Upper lobe of left lung (tissue), 6 donors: Measurements from ENCODE around the gene BUB3. TPM values are rescaled to one million over a fixed set of nuclear protein-coding genes. Genes with fewer than 3 reads are reported as not detected.

Experiments used
- ATAC-seq, 2 donors: fragments of 200-7000 bp; cut with Tn5 transposase; one replicate each; pipeline ENCODE4 v1.9.1; 2022; ENCODE audit warnings: mild to moderate bottlenecking in 2 of 2, moderate library complexity in 2 of 2; ENCODE audit not compliant: low FRiP score in 2 of 2
- DNase-seq, 2 donors: peaks; one replicate each; pipeline ENCODE4 v3.0.0-alpha.2; 2019 to 2020
- H3K27ac ChIP-seq, 4 donors: fragments of 200-600 bp; sonication (generic); one replicate each; pipeline ENCODE4 v1.5.1; 2016 to 2019
- H3K27me3 ChIP-seq, 4 donors: fragments of 200-600 bp; sonication (generic); one replicate each; pipeline ENCODE4 v1.5.1; 2017 to 2019
- H3K36me3 ChIP-seq, 4 donors: fragments of 200-600 bp; sonication (generic); one replicate each; pipeline ENCODE4 v1.5.1; 2016 to 2019
- H3K4me1 ChIP-seq, 4 donors: fragments of 200-600 bp; sonication (generic); one replicate each; pipeline ENCODE4 v1.5.1; 2018 to 2019
- H3K4me3 ChIP-seq, 4 donors: fragments of 200-600 bp; sonication (generic); one replicate each; pipeline ENCODE4 v1.5.1; 2017 to 2019; ENCODE audit warnings: mild to moderate bottlenecking in 2 of 4, moderate library complexity in 1 of 4
- H3K9me3 ChIP-seq, 4 donors: fragments of 200-600 bp; sonication (generic); one replicate each; pipeline ENCODE4 v1.5.1; 2018 to 2019
- CTCF ChIP-seq, 6 experiments: fragments of 450-650 bp in 4 of 6; fragments of 200-600 bp in 2 of 6; sonication (generic) in 2 of 6; IDR thresholded peaks; one replicate each; pipeline ENCODE4 v1.5.1; 2016 to 2019; ENCODE audit warnings: antibody characterized with exemption in 6 of 6
- EP300 ChIP-seq, 4 donors: sonication (generic); formaldehyde crosslinking; IDR thresholded peaks; one replicate each; pipeline ENCODE4 v1.5.1; 2017; ENCODE audit warnings: antibody characterized with exemption in 4 of 4, control low read depth in 2 of 4
- POLR2A ChIP-seq, 4 donors: fragments of 450-650 bp; IDR thresholded peaks; one replicate each; pipeline ENCODE4 v1.5.1; 2016 to 2017; ENCODE audit warnings: antibody characterized with exemption in 4 of 4, mild to moderate bottlenecking in 2 of 4
- POLR2AphosphoS5 ChIP-seq, 2 donors: sonication (generic); formaldehyde crosslinking; IDR thresholded peaks; one replicate each; pipeline ENCODE4 v1.5.1; 2017; ENCODE audit warnings: antibody characterized with exemption in 2 of 2
- WGBS, 2 donors: methylation state at CpG; one replicate each; pipeline ENCODE4 v1.1.5; 2017 to 2018; 5-methylcytosine and 5-hydroxymethylcytosine counted together
- total RNA-seq, 6 donors: library from RNA; depleted of rRNA in 4 of 6; stranded (reverse); fragments of >200 nt in 4 of 6; gene quantifications; one replicate each; pipeline versions ENCODE4 v1.1.0 to v1.2.1, GENCODE V29; 2016 to 2021
- donor health status: DM: no; HTN: no; CAD: no; lungs with moderate emphysema.
- donor health status: DM: no; HTN: yes; CAD: no; lungs with severe emphysema.

Gene BUB3
- total RNA-seq, 6 donors from 2014 or later: 41.0 to 138 (median 52.4) TPM

DNA sequence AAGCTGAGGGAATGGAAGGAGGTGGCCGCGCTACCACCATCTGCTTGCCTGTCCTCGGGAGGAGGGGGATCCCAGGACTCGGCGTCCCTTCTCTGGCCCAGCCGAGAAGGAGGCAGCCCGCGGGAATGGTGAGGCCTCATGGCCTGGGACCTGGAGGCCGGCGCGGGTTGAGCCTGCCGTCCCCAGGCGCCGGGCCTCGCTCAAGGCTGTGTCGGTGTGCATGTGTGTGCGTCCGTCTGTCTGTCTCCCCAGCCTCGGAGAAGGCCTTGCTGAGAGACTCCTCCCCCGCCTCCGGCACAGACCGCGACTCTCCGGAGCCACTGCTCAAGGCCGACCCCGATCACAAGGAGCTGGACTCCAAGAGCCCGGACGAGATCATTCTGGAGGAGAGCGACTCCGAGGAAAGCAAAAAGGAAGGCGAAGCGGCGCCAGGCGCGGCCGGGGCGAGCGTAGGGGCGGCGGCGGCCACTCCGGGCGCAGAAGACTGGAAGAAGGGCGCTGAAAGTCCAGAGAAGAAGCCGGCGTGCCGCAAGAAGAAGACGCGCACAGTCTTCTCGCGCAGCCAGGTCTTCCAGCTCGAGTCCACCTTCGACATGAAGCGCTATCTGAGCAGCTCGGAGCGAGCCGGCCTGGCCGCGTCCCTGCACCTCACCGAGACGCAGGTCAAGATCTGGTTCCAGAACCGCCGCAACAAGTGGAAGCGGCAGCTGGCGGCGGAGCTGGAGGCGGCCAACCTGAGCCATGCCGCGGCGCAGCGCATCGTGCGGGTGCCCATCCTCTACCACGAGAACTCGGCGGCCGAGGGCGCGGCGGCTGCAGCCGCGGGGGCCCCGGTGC lies 17.2 kb upstream of the BUB3 start:
- DNase-seq: peak in 1 of 2 donors; percentile 85
- Histone ChIP-seq H3K27me3 (peaks cover 0 to 96% (median 67%) of the 10 kb centered on the region in 4 donors), H3K27ac (no peak overlapping the region), H3K36me3 (no peaks in the 10 kb centered on the region), H3K4me1 (peaks cover 46 to 76% (median 63%) of the 10 kb centered on the region in 4 donors), H3K4me3 (peak overlapping the region in 2 of 4 donors; percentile 41 to 50), H3K9me3 (no peaks in the 10 kb centered on the region)
- 2 to 4% methylated on average over 24 to 76 of the region's 83 CpGs for WGBS, 2 donors
- no peak for ATAC-seq
- no peak for TF ChIP-seq POLR2AphosphoS5 (IDR thresholded peaks at IDR 0.05)
- no peak for TF ChIP-seq EP300 (IDR thresholded peaks at IDR 0.05)
- TF ChIP-seq CTCF (IDR thresholded peaks at IDR 0.05): no peak
- no peak for TF ChIP-seq POLR2A (IDR thresholded peaks at IDR 0.05)

- peaks cover 0 to 98% (median 75%) of the 10 kb centered on the region in 4 donors for H3K27me3 ChIP-seq
- no peak overlapping the region for H3K27ac ChIP-seq
- H3K4me3 ChIP-seq: no peak overlapping the region
- DNase-seq: no peak
- no peaks in the 10 kb centered on the region for H3K36me3 ChIP-seq
- no peak for TF ChIP-seq EP300 (IDR thresholded peaks at IDR 0.05)
- TF ChIP-seq CTCF (IDR thresholded peaks at IDR 0.05): no peak
- TF ChIP-seq POLR2A (IDR thresholded peaks at IDR 0.05): no peak
- no peak for TF ChIP-seq POLR2AphosphoS5 (IDR thresholded peaks at IDR 0.05)
- no peak for ATAC-seq
- peaks cover 37 to 71% (median 54%) of the 10 kb centered on the region in 4 donors for H3K4me1 ChIP-seq
- no peaks in the 10 kb centered on the region for H3K9me3 ChIP-seq
- WGBS, 2 donors: 8 to 10% methylated on average over 7 of the region's 7 CpGs
Observed at GRCh38 chr10:123139165-123139520, 15.1 kb upstream of the BUB3 start.

- ATAC-seq (no peak), DNase-seq (no peak)
- H3K27me3 ChIP-seq: peaks cover 0 to 98% (median 74%) of the 10 kb centered on the region in 4 donors
- peaks cover 32 to 66% (median 51%) of the 10 kb centered on the region in 4 donors for H3K4me1 ChIP-seq
- 7 to 13% methylated on average over 21 to 32 of the region's 32 CpGs for WGBS, 2 donors
- no peak overlapping the region for H3K27ac ChIP-seq
- TF ChIP-seq CTCF (IDR thresholded peaks at IDR 0.05) (no peak), EP300 (IDR thresholded peaks at IDR 0.05) (no peak), POLR2AphosphoS5 (IDR thresholded peaks at IDR 0.05) (no peak), POLR2A (IDR thresholded peaks at IDR 0.05) (no peak)
- no peaks in the 10 kb centered on the region for H3K36me3 ChIP-seq
- H3K4me3 ChIP-seq: no peak overlapping the region
- H3K9me3 ChIP-seq: no peaks in the 10 kb centered on the region
Observed at GRCh38 chr10:123139521-123140163, 14.6 kb upstream of the BUB3 start.

DNA sequence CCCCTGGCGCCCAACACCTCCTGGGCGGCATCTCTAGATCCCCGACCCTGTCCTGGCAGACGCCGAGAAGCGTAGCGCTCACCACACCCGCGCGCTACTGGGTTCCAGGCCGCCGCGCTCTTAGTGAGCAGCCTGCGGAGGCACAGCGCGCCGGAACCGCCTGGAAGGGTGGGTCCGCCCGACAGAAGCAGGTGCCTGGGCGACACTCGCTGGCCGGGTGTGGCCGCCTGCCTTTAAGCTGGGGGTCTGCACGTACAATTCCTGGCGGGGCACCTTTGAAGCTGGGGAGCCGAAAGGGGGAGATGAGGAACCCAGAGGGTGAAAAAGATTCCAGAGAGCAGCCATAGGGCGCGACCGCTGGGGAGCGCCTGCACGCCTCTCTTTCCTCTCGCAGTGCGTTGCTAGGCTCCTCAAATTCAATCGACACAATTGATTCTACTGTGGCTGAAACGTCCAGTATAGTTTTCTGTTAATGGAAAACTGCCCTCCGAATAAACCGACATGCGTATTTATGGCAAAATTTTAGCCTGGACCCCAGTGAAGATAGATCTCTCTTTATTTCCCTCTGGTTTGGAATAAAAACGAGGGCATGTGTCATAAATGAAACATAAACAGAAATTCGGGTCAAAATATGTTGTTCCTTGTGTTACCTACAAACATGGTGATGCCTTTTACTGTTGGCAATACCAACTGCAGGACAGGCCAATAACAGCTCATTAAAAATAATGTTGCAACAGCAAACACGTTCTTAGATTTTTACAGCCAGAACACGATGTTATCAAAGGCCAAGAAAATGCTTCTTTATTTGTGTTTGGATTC lies 13.8 kb upstream of the BUB3 start:
- H3K36me3 ChIP-seq: no peaks in the 10 kb centered on the region
- peaks cover 0 to 98% (median 73%) of the 10 kb centered on the region in 4 donors for H3K27me3 ChIP-seq
- TF ChIP-seq POLR2A (IDR thresholded peaks at IDR 0.05): no peak
- no peak for TF ChIP-seq EP300 (IDR thresholded peaks at IDR 0.05)
- no peak for TF ChIP-seq CTCF (IDR thresholded peaks at IDR 0.05)
- no peak for TF ChIP-seq POLR2AphosphoS5 (IDR thresholded peaks at IDR 0.05)
- DNase-seq (peak in 1 of 2 donors; percentile 77), ATAC-seq (no peak)
- no peak overlapping the region for H3K4me3 ChIP-seq
- WGBS, 2 donors: 5% methylated on average over 36 to 40 of the region's 43 CpGs
- H3K27ac ChIP-seq: no peak overlapping the region
- no peaks in the 10 kb centered on the region for H3K9me3 ChIP-seq
- peaks cover 24 to 66% (median 43%) of the 10 kb centered on the region in 4 donors for H3K4me1 ChIP-seq
